Measurements from ENCODE around the gene VAC14.

Gene VAC14

GRCh38 chr16:70724146-70725023, 76.6 kb downstream of the VAC14 start:
- no peak for DNase-seq

- DNase-seq: no peak
Observed at GRCh38 chr16:70723740-70724145, 77.2 kb downstream of the VAC14 start.

DNA sequence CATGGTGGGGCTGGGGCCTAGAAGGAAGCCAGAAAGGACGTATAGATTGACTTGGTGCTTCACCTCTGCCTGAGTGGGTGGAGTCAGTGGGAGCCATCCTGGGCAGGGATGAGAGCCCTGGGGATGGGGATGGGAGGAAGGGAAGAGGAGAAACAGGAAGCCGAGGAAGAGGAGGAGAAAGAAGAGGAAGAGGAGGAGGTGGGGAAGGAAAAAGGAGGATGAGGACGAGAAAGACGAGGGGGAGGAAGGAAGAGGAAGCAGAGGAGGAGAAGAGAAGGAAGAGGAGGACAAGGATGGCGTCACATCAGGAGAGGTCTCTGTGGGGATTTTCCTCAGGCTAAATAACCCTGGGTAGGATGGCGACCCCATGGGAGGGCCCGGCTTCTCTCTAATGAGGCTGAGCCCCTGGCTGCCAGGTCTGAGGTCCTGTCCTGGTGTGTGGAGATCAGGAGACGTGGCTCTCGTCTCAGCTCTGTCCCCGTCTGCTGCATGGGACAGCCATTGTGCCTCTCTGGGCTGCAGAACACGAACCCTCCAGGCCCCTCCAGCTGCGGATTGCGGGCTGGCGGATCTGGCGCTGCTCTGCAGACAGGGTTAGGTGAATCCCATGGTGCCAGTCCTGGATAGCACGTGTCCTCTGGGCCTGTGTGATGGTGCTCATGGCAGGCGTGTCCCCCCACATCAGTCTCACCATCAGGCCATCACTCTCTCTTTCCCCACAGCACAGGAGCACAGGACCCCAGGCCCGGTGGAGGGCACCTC, 79.6 kb downstream of the VAC14 start:
- no peak for DNase-seq

- DNase-seq: no peak
Observed at GRCh38 chr16:70720425-70721201, 80.3 kb downstream of the VAC14 start.

DNA sequence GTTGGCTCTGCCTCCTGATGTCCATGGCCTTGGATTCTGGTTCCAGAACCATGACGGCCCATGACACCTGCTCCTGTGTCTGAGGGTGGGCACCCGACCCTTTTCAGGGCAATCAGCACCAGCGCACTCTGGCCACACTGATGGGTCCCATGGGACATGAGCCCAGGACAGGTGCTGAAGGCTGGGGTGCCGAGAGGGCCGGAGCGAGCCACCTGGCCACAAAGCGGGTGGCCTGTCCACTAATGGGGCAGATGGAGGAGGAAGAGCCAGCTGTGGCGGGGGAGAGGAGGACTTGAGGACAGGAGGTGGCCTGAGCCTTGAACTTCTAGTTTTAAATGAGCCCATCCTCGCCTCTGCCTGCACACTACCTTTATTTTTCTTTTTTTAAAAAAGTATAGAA, 83.9 kb downstream of the VAC14 start:
- DNase-seq: no peak

DNA sequence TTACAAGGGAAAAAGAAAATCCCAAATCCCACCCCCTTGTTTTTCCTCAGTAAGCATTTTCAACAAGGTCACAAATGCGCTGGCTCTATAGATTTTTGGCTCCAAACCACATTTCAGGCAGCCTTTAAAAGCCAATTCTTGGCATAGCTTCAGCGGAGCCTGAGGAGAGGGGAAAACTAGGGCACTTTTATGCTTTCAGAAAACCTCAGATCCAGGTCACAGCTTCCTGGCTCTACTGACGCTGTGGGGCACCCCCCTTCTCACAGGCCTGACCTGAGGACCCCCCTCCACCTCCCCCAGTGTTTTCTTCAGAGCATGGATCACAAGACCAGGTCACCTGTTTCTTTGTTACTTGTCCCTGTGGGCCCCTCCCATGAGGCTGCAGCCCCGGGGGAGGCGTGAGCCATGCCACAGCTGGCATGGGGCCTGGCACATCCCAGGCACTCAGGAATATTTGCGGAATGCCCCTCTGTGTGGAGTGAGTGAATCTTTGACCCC, 85.0 kb downstream of the VAC14 start:
- DNase-seq: no peak

GRCh38 chr16:70715055-70715858, 85.7 kb downstream of the VAC14 start:
- peak in 3 of 4 experiments; percentile 20 to 49 (median 42) for DNase-seq

- DNase-seq: no peak
Observed at GRCh38 chr16:70714581-70715054, 86.3 kb downstream of the VAC14 start.

DNA sequence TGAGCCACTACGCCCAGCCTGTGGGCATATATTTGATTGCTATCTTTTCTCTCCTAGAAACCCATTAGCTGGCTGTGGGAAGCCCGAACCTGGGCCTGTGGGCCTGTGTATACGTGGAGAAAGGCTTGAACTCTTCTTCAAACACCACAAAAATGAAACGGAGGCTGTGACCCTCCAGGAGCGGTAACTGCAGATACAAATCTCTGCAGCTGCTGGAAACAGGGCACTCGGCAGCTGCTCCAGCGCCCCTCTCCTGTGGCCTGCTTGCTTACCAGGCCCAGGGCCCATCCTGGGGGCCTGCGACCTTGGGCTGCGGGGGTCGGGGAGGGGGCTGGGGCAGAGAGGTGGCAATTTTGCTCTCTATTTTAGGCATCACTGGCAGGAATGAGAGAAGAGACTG, 87.1 kb downstream of the VAC14 start:
- no peak for DNase-seq

DNA sequence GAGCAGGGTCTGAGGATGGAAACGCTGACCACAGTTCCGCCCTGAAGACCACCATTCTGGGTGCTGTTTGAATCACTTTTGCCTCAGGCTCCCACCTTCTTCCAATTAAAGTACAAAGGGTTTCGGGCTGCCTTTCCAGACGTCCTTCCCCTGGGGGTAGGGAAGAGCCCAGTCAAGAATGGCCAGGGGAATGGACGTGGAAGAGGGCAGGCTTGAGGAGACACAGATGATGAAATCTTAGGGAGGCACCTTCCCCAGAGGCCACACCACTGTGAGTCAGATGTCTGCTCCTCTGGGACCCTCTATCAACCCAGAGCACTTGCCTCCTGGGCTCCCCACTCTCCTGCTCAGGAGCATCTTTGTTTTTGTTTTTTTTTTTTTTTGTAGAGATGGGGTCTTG, 87.6 kb downstream of the VAC14 start:
- DNase-seq: no peak

DNA sequence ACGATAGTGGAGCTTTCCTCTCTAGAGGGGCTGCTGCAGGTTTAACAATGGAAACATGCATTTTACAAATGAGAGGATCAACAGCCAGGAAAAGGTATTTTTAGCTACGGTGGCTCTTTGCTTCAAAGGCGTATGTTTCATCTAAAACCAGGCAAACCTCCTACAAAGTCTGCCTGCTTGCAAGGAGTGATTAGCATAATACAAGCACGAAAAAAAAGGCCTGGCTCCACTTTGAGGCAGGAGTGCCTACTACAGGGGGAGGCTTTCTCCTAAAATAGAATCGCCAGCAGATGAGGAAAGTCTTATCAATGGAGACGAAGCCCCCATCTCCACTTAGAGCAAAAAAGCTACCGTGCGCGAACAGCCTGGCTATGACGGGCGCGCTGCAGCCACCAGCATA, 88.0 kb downstream of the VAC14 start:
- no peak for DNase-seq

- DNase-seq: no peak
Observed at GRCh38 chr16:70712359-70712758, 88.6 kb downstream of the VAC14 start.

- DNase-seq: no peak
Observed at GRCh38 chr16:70711211-70712031, 89.5 kb downstream of the VAC14 start.

DNA sequence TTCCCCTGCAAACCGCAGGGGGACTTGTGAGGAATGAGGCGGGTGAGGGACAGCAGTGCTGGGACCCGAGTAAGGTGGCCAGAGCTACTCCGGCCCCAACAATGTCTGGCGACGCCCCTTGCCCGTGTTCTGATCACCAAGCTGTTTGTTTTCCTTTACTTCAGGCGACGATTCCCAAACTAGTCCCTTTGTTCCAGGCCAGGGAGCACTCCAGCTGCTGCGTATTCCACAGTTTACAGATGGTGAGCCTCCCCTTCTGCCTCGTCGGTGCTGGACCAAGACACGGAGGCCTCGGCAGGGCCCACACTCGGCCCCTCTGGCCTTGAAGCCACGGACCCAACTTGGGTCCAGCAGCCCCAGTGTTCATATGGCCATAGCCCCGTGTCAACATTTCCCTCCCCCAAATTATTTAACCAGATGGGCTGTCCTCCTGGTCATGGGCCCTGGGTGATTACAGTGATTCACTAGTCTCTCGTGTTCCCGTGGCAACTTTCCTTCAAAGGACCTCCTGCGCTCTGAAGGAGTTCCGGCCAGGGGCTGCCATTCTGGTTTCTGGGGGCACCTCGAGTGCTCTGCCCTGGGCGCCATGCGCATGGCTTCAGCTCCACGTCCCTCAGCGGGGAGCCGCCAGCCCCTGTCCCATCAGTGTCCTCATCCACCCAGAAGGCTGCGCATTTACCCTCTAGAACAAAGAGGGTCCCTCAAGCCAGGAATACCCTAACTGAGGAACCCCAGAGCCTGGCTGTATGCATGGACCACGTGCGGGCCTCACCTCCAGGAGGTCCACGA, 90.3 kb downstream of the VAC14 start:
- no peak for DNase-seq

- DNase-seq: peak in 1 of 4 experiments; percentile 36
Observed at GRCh38 chr16:70709942-70710341, 91.0 kb downstream of the VAC14 start.

DNA sequence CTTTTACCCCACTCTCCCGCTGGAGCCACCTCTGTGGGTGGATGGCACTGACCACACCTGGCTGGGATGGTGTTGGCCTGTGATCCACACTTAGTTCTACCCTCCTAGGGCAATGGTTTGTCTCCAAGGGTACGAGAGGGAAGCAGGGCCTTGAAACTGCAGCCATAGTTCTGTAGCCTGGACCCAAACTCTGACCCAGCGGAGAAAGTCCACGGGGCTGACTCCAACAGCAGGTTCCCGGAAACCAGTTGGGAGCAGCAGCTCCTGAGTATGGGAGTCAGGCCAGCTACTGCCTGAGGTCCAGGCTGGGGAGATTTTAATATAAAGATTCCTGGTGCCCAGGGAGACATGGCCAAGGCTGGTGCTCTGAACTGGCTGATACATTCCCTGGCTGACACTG, 91.5 kb downstream of the VAC14 start:
- no peak for DNase-seq

DNA sequence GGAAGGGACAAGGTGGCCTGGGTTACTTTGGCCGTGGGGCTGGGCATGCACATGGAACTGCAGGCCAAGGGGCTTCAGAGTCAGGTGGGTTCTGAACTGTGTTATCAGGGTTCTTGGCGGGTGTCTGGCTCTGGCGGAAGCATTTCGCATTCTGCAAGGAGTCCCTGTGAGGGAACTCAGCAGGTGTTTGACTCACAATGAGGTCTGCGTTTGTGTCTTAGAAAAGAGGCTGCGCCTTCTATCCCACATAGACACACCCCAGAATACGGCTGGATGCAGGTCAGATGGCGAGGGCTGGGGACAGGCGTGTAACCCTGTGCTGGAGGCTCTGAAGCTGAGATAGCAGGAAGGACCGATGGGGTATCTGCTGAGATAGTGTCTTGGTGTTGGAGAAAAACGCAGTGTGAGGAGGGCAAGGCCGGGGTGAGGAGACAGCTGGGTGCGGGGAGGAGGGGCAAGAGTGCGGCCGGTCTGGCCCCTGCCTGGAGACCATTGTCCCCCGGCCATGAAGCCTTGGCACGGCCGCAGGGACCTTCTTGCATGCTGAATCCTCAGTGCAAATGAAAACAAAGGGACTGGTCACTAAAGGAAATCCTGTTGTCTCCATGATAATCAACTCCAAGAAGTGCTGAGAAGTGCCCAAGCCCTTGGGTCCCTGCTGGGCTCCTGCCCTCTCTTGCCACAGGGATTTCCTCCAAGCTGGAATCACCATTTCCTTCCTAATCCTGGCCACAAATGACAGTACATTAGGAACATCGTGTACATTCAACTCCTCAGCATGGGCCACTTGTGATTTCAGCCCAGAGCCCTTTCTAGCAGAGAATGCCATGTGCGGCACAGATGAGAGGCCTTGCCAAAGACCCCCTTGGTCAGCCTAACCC, 92.4 kb downstream of the VAC14 start:
- DNase-seq: no peak

GRCh38 chr16:70706948-70707465, 94.0 kb downstream of the VAC14 start:
- DNase-seq: no peak

DNA sequence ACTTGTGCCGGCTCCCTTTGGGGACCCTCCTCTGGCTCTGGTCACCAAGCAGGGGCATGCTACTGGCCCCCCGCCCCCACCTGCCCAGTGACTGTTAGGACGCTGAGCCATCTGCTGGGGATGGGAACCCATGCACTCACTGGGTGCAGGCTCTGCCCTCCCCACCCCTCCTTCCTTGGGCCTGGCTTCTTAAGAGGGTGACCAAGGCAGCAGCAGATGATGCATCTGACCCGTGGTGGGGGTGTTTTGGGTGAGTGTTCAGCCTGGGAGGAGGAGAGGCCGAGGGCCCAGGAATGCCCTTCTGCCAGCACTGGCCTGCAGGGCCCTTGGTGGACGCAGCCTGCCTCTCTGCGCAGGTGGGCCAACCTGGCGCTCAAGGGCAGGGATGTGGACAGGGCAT, 95.9 kb downstream of the VAC14 start:
- no peak for DNase-seq
